ENCODE measurements around the gene REC8. TPM values are rescaled to one million over a fixed set of nuclear protein-coding genes. Genes with fewer than 3 reads are reported as not detected.
A peak's percentile ranks its signal among the peaks of the same experiment; 100 is the strongest.

REC8 gene
- total and polyA plus RNA-seq, 10 of the 15 experiments (the other 5 are each of a cell fraction or from before 2014, with no cell fraction given) = 4.2 to 76.9 (median 29.1) TPM

- CTCF ChIA-PET = interaction anchor here (1.0 to 2.9 kb wide), 6 partner anchors 16 to 102 kb away, joined by 3 to 11 read pairs (median 4); partner anchors contain the start of genes MDP1 and TINF2
- FAIRE-seq (no peak), ATAC-seq (no peak), DNase-seq (ENCODE audit: low read depth, low spot score) (no peak)
- H4K20me1 ChIP-seq (ENCODE audit: control insufficient read depth, insufficient read depth) = no peaks in the 10 kb centered on the region
- peaks cover 48% of the 10 kb centered on the region for H3K79me2 ChIP-seq (ENCODE audit: control insufficient read depth, insufficient read depth, low read length)
- H3K4me1 ChIP-seq (ENCODE audit: control insufficient read depth, insufficient read depth, low read length) = peaks cover 15% of the 10 kb centered on the region
- peak overlapping the region; percentile 92 for H3K9ac ChIP-seq (ENCODE audit: control insufficient read depth, insufficient read depth, low read length)
- H3K36me3 ChIP-seq (ENCODE audit: control insufficient read depth in 2 of 2, insufficient read depth in 2 of 2, low read length in 1 of 2) = peaks cover 0 to 4% of the 10 kb centered on the region in 2 experiments; a peak in 2 of 4 replicates
- peak overlapping the region; percentile 98 for H2AFZ ChIP-seq (ENCODE audit: control insufficient read depth, low read depth, low read length)
- no peaks in the 10 kb centered on the region for H3K27me3 ChIP-seq (replicated peaks in 1 of 2; ENCODE audit: control insufficient read depth in 2 of 2, insufficient read depth in 2 of 2, low read length in 1 of 2)
- H3K27ac ChIP-seq (ENCODE audit: control insufficient read depth, insufficient read depth) = peak overlapping the region; percentile 96
- intact Hi-C loops (cut with micrococcal nuclease; ENCODE audit: unreplicated experiment) (no loop called here), in situ Hi-C loops (cut with MboI) (no loop called here)
- peak overlapping the region; percentile 83 for H3K4me2 ChIP-seq (ENCODE audit: control insufficient read depth, insufficient read depth)
- WGBS (ENCODE audit: insufficient coverage, insufficient replicate concordance, low lambda C conversion rate, missing lambda C conversion rate) = 82% methylated on average over 6 of the region's 8 CpGs
- TF ChIP-seq NR2C2 (IDR thresholded peaks at IDR 0.05; ENCODE audit: borderline replicate concordance, control insufficient read depth, insufficient read length, low read depth) (no peak), WRNIP1 (IDR thresholded peaks at IDR 0.05; ENCODE audit: borderline replicate concordance, low read depth, low read length) (0 out of 2 replicates have a peak, but pooled peaks have one; percentile 37), NFYB (IDR thresholded peaks at IDR 0.05; ENCODE audit: insufficient read depth, low read depth, low read length) (0 out of 2 replicates have a peak, but pooled peaks have one; percentile 22), ESRRA (IDR thresholded peaks at IDR 0.05; ENCODE audit: low read length) (no peak), HDGF (IDR thresholded peaks at IDR 0.05) (0 out of 2 replicates have a peak, but pooled peaks have one; percentile 44)
- no peaks in the 10 kb centered on the region; the same call in 1 of the 3 replicates for H3K9me3 ChIP-seq (replicated peaks; ENCODE audit: control insufficient read depth, insufficient read depth, low read length)
- BruUV-seq (replicated peaks) = no TSS peak
- RAD21 ChIA-PET (ENCODE audit: unreplicated experiment) = interaction anchor here (1.0 to 3.0 kb wide), 8 partner anchors 20 to 104 kb away, joined by 3 to 10 read pairs (median 4); partner anchors contain the start of genes DCAF11, IRF9, MDP1 and NRL
- peak overlapping the region; percentile 68 for H3K4me3 ChIP-seq
- POLR2A ChIA-PET = interaction anchor here (0.9 to 3.9 kb wide), 9 partner anchors 9 to 58 kb away, joined by 3 to 50 read pairs (median 12); partner anchors contain the start of genes CHMP4A, IRF9, MDP1 and PSME1
- SMC1A ChIA-PET (ENCODE audit: uncharacterized antibody, unreplicated experiment) = interaction anchor here (0.8 to 1.8 kb wide), 4 partner anchors 18 to 138 kb away, joined by 3 to 5 read pairs (median 4); partner anchors contain the start of genes CHMP4A, DCAF11 and NRL
Observed at GRCh38 chr14:24194873-24195185, 22.9 kb downstream of the REC8 start.
